ENCODE results near the gene TCF15.

Gene TCF15, protein sequence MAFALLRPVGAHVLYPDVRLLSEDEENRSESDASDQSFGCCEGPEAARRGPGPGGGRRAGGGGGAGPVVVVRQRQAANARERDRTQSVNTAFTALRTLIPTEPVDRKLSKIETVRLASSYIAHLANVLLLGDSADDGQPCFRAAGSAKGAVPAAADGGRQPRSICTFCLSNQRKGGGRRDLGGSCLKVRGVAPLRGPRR

DNA sequence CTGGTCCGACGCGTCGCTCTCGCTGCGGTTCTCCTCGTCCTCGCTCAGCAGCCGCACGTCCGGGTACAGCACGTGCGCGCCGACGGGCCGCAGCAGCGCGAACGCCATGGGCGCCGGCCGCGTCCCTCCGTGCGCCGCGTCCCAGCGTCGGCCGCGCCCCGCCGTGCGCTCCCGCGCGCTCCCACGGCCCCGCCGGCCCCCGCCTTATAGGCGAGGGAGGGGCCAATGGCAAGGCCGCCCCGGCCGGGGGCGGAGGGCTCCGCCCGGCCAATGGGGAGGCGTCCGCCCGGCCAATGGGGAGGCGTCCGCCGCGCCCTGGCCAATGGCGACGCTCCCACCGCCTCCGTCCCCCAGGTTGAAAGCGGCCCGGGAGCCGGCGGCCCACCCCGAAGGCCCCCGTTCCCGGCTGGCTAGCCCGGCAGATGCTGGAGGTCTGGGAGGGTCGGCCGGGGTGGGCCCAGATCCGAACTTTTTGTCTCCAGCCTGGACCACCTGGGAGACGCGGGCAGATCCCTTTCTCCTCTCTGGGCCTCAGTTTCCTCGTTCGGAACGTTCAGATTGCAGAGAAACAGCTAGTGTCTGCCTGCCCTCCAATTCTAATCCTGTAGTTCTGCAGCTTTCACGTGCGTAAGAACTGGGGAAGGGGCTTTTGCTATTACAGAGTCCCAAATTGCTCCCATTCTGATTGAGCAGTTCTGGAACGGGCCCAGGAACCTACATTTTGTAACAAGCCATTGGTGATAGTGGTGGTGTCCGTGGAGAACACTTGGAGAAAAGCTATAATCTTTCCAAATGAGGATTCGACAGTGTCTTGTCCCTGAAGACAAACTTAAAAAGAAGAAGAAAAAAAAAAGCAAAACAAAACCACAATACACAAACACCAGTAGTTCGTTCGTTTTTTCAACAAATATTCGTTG, at the start of gene TCF15:
Gene TCF15, minus strand, starts transcription at position 180 of the 917 bp plus-strand sequence. Its CDS starts 72 bp downstream, at position 108.
- DNase-seq = peak; percentile 82

DNA sequence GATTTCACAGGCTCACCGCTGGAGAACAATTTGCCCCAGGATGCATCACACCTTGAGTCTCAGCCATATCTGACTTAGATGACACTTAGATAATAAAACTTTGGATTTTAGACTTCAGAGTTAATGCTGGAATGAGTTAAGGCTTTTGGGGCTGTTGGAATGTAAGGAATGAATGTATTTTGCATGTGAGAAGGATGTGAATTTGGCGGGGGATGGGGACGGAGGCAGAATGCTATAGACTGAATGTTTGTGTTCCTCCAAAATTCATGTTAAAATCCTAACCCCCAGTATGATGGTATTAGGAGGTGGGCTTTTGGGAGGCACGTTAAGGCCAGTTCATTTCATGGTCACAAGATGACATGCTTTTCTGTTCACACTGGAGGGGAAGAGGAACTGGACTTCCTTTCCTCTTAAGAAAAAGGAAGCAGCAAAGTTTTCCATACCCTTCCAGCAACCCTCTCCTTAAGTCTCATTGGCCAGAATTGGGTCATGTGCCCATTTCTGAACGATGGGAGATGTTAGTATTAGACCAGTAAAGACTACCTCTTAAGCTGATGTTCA, 48.7 kb upstream of the TCF15 start:
- no peak for DNase-seq

DNA sequence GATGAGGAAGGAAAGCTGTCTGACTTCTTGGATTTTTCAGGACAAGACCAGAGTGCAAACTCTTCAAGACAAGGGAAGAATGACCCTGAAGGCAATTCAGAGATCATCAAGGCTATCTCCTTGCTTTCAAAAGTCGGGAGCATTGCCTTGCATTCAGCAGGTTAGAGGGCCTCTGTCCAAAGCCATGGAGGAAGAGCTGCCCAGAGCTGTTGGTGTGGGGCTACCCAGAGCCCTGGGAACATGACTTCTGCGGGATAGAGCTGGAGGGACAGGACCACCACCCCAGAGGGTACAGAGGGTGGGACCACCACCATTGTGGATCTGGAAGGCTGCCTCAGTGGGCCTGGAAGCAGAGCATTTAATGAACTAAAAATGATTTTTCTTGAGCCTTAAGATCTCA, 48.1 kb upstream of the TCF15 start:
- no peak for DNase-seq

- DNase-seq = no peak
Measured at GRCh38 chr20:655726-656624, 45.9 kb upstream of the TCF15 start.

DNA sequence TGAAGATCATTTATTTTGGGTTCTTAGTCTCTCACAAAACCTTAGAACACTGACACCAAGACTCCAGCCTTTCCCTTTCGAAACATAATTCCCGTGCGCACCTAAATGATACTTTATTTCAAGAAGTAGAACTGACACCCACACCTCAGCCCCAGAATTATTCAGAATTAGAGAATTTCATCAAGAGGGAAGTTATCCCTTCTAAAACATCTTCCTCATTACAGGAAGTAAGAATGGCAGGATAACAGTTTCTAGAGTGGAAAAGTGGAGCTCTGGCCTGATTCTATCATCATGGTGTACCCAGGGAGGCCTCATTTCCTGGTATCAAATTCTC, 44.3 kb upstream of the TCF15 start:
- no peak for DNase-seq

- no peak for DNase-seq
Measured at GRCh38 chr20:653590-654416, 43.7 kb upstream of the TCF15 start.

- DNase-seq = peak; percentile 85
Measured at GRCh38 chr20:653110-653589, 43.0 kb upstream of the TCF15 start, which contains the start of gene SRXN1. SRXN1 (minus strand) TSS chr20:653200; CDS start chr20:653185, 15 bp downstream.

GRCh38 chr20:652615-653109, 42.6 kb upstream of the TCF15 start:
- DNase-seq = no peak

DNA sequence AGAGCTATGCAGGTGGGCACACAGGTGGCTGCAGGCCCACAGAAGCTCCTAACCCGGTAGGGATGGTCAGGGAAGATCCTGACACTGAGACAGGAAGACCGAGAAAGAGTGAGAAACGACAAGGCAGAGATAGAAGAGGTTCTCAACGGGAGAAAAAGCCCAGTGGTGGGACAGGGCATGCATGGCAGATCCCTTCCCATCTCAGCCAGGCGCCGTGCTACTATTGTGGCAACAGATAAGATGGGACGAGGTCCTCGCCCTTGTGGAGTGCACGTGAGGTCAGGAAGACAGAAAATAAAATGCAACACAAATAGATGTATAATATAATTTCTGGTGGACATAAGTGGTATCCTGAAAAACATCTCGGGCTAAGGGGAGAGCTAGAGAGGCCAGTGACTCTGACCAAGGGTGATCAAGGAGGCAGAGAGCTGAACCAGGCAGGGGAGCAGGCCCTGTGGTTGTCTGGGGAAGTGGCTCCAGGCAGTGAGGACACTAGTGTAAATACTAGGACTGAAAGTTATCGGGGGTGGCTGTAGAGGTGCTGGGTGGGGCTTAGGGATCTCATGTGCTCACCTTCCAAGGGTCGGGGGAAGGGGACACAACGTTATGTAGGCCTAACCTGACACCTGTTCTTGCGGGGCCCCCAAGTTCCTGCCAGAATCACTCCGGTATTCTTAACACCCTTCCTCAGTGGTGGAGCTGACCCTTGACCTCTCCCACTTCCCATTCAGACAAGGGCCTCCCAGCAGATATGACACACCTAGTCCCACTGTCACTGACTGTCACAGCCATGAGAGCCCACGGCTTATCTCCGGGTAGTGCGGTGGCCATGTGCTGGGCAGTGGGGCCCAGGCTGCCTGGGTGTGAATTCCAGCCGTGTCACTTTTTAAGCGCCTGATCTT, 41.9 kb upstream of the TCF15 start:
- DNase-seq = no peak

DNA sequence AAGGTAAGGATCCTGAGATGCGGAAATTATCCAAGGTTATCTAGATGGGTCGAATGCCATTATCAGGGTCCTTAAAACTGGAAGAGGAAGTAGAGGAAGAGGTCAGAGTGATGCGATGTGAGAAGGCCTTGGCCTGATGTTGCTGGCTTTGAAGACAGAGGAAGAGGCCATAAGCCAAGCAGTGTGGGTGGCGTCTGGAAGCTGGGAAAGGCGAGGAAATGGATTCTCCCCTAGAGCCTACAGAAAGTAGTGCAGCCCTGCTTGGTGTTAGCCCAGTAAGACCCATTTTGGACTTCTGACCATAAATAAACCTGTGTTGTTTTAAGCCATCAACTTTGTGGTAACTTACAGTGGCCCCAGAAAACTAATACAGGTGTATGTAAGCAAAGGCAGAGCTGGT, 40.8 kb upstream of the TCF15 start:
- no peak for DNase-seq

- DNase-seq = no peak
Measured at GRCh38 chr20:650281-650680, 40.2 kb upstream of the TCF15 start.

DNA sequence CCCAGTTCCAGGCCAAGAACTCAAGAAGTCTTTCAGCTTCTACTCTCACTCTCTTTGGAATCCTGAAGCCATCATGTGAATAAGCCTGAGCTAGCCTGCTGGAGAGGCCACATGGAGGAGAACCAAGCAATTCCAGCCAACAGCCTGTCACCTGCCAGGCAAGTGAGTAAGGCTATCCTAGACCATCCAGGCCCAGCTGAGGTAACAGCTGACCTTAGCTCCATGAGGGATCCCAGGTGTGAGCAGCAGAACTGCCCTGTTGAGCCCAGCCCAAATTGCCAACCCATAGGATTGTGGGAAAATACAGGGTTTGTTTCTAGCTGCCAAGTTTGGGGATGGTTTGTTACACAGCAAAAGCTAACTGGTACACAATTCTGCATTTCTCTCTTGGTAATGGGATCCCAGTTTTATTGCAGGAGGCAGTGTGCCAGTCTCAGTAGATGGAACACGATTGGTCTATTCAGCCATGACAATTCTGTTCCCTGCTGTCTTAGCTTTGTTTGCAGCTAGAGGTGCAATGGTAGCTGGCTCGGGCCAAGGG, 37.4 kb upstream of the TCF15 start:
- no peak for DNase-seq

DNA sequence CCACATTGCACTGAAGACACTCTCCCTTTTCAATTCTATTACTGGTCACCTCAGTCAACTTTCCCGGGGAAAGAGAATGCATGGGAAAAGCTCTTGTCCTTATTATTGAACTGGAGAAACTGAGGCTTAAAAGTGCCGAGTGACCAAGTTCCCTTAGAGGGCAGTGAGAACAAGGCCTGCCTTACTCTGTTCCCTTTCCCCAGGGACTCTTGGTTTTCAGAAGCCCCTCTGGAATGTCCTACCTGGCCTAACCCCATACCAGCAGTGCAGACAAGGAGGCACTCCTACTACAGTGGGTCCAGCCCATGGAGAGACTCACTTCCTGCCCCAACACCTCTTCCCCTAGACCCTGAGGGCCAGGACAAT, 36.7 kb upstream of the TCF15 start:
- no peak for DNase-seq

GRCh38 chr20:646107-646867, 36.2 kb upstream of the TCF15 start:
- no peak for DNase-seq

DNA sequence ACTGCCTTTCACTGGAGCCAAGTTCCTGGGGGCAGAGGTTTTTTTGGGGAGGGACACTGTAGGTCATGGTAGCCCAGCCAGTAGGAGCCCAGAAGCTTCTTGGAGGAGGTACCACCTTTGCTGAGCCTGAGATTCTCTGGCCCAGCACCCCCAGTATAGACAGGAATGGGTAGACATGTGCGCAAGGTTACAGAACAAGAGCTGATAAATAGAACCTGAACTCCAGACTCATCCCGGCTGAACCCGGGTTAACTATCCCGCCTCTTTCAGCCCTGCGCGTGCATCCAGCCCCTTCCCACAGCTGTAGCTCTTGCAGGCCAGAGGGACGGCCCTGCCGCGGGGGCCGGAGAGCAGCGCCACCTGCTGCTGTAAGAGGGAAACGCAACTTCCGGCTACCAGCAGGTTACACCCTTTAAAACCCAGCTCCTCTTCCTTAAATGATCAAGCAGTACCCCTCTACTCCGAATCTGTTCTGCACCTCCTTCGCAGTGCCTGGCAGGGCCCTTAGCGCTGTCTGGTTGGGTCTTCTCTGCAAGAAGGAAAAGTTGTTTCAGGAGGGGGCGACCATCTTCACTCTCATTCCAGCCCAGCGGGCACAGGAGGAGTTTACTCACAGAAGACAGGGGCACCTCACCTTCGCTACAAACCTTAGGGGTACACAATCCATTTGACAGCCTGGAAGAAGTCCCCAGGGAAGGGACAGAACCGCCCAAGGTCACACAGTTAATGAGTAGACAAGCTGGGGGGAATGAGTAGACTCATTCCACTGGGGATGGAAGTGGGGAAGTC, 35.4 kb upstream of the TCF15 start:
- DNase-seq = peak; percentile 65

DNA sequence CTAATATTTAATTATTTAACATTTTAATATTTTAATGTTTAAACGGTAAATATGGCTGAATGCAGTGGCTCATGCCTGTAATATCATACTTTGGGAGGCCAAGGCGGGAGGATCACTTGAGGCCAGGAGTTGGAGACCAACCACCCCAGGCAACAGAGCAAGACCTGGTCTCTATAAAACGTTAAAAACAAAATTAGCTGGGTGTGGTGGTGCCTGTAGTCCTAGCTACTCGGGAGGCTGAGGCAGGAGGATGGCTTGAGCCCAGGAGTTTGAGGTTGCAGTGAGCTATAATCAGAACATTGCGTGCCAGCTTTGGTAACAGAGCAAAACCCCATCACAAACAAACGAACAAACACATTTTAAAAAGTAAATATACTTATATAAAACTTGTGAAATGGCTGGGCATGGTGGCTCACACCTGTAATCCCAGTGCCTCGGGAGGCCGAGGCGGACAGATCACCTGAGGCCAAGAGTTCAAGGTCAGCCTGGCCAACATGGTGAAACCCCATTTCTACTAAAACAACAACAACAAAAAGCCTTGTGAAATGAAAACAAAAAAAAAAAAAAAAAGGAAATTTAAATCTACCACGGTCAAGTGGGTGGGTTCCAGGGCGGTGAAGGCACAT, 34.7 kb upstream of the TCF15 start:
- DNase-seq = no peak

GRCh38 chr20:642398-643174, 32.5 kb upstream of the TCF15 start:
- no peak for DNase-seq

Data from GDM1 (cell line).